ENCODE results near the gene ERC1.

ERC1 gene

GRCh38 chr12:1401891-1402290 is 410.9 kb downstream of the ERC1 start:
- no peak overlapping the region for H3K27ac ChIP-seq
- no peak overlapping the region for H3K4me3 ChIP-seq

DNA sequence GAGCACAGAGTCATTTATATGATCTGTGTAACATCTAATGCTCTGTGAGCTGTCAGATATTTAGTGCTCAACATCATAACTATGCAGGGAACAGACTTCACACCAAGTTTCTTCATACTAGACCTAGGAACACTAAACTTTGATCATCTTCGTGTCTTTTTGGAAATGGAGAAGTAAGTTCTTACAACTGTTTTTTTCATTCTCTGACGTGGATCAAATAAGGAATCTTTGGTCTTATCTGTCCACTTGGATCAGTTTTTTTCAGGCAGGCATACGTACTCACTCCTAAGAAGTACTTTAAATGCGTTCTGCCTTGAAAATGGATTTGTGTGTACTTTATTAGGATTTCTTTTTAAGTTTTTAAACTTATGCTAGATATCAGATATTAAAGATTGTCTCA is 412.4 kb downstream of the ERC1 start:
- H3K27ac ChIP-seq: no peak overlapping the region

GRCh38 chr12:1405619-1406018 is 414.6 kb downstream of the ERC1 start:
- H3K27ac ChIP-seq: no peak overlapping the region
- no peak overlapping the region for H3K4me3 ChIP-seq

More for the DNA sequence above, 412.4 kb downstream of the ERC1 start:
- H3K4me3 ChIP-seq: no peak overlapping the region

DNA sequence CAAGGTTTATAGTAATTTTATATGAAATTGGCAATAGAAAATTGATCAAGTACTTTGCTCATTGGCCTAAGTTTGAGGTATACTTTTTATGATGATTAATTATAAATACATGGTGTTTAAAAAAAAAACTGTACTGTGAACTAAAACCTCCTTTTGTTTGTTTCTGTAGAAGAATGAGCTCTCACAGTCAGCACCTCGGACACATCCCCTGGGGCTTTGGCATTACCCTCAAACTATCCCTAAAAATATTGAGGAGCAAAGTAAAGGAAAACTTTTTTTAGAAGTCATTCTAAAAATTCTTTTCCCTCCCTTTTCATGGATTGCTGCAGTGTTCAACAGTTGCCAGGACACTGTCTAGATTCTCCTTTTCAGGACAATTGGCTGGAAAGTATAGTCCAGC is 419.8 kb downstream of the ERC1 start:
- Histone ChIP-seq H3K27ac (no peak overlapping the region), H3K4me3 (no peak overlapping the region)

DNA sequence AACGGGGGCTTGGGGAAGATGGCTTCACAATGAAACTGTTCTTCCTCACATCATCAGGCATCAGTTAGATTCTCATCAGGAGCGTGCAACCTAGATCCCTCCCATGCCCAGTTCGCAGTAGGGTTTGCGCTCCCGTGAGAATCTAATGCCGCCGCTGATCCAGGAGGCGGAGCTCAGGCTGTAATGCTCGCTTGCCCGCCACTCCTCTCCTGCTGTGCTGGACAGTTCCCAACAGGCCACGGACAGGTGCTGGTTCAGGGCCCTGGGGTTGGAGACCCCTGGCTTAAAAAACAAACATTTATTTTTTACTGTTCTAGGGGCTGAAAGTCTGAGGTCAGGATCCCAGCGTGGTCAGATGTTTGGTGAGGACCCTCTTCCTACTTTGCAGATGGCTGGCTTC is 422.9 kb downstream of the ERC1 start:
- Histone ChIP-seq H3K4me3 (no peak overlapping the region), H3K27ac (no peak overlapping the region)

- Histone ChIP-seq H3K27ac (no peak overlapping the region), H3K4me3 (no peak overlapping the region)
These were observed 427.1 kb downstream of the ERC1 start for GRCh38 chr12:1418144-1418543.

DNA sequence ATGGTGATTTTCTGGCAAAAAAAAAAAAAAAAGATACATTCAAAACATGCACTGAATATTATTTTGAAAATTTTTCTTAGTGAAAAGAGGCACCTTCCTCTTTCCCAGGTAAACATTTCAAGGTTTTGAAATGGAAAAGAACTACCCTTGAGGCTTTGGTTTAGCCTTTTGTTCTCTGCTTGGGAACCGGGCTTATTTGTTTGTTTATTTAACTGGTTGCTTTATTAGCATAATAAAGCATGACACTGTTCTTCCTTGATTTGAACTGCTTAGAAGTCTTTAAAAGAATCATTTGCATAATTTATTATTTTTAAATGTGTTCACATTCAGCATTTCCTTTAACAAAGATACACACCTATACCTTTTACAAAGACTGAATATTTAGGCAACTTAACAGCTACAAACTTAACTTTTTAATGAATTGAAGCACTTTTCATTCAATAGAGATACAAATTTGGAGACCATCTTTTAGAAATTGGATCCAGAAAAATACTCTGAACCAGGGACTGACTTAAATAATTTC is 428.9 kb downstream of the ERC1 start:
- Histone ChIP-seq H3K4me3 (no peak overlapping the region), H3K27ac (no peak overlapping the region)

GRCh38 chr12:1421091-1421846 is 430.2 kb downstream of the ERC1 start:
- H3K4me3 ChIP-seq: no peak overlapping the region
- no peak overlapping the region for H3K27ac ChIP-seq

- no peak overlapping the region for H3K27ac ChIP-seq
- H3K4me3 ChIP-seq: no peak overlapping the region
These were observed 431.7 kb downstream of the ERC1 start for GRCh38 chr12:1422604-1423315.

DNA sequence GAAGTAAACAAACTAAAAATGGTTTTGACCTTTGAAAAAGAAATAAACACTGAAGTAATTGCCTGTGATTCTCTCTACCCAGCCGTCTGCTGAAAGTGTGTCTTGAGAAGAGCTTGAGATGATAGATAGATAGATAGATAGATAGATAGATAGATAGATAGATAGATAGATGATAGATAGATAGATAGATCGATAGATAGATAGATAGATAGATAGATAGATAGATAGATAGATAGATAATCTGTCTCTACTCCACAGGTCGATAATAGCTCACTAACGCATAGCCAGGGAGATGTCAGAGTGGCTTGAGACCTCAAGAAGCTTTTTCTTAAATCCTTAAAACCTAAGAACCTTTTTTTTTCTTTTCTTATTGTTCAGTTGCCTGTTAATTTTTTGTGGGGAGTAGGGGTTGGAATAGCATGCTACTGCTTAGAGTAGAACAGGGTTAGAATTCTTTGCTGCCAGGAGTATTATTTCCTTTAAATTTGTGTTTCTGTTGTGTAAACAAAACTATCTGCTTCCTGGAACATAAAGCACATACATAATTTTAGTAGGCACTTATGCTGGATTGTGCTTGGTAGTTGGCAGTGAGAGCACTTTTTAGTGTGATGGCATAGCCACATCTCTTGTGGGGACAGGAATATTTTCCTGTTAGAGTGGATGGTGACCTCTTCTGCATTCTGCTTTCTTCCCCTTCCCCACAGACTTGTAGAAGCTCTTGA is 433.8 kb downstream of the ERC1 start:
- Histone ChIP-seq H3K27ac (no peak overlapping the region), H3K4me3 (no peak overlapping the region)

DNA sequence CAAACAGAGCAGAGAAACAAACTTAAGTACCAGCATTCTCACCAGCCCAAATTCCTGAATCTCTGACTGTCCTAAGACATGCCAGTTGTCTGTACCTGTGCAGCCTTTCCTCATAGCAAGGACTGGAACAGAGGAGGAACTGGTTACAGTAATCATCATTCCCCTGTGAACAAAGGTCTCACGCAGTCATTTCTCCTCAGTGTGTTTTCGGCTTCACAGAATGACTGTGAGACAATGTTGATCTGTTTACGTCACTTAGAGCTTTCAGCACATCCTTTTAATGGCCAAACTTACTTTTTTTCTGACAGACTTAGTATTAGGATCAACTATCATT is 434.3 kb downstream of the ERC1 start:
- H3K4me3 ChIP-seq: no peak overlapping the region
- no peak overlapping the region for H3K27ac ChIP-seq

DNA sequence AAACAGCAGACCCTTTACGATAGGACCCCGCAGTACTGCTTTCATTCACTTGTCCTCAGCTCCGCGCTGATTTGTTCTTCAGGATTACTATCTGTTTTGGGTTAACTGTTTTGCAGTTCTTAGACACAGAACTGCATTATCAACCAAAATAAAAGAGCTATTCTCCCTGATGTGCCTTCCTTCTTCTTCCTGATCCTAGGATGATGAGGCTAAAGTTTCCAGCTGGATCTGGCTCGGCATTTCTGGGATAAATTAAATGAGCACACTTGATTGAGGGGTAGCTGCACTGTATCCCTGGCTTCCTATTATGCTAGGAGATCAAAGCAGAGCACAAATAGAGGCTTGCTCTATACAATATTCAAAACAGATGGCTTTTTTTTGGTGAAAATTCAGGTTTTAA is 437.6 kb downstream of the ERC1 start:
- no peak overlapping the region for H3K4me3 ChIP-seq
- H3K27ac ChIP-seq: peak overlapping the region in 2 of 21 experiments; percentile 39 to 46

GRCh38 chr12:1429980-1430379 is 439.0 kb downstream of the ERC1 start:
- Histone ChIP-seq H3K4me3 (no peak overlapping the region), H3K27ac (peak overlapping the region in 1 of 21 experiments; percentile 17)

GRCh38 chr12:1434296-1434955 is 443.4 kb downstream of the ERC1 start:
- no peak overlapping the region for H3K27ac ChIP-seq

DNA sequence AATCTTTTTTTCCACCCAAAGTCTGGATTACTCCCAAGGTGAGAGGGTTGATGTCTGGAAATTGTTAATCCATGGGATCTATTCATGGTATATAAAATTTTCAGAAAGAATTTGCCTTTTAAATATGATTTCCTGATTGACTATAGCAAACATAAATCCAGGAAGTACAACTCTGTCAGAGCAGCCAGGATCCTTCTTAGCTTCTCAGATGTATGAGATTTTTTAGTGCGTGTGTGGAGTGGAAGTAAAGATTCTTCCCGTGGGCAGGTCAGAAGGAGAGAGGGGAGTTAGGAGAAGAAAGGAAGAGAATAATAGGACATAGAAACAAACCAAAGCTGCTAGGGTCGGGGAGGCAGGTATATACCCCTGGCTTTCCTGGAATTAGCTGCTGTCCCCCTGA is 444.0 kb downstream of the ERC1 start:
- H3K27ac ChIP-seq: no peak overlapping the region
- H3K4me3 ChIP-seq: no peak overlapping the region

More at GRCh38 chr12:1434296-1434955, 443.4 kb downstream of the ERC1 start:
- no peak overlapping the region for H3K4me3 ChIP-seq

- H3K4me3 ChIP-seq: no peak overlapping the region
These were observed 444.4 kb downstream of the ERC1 start for GRCh38 chr12:1435456-1435855.

GRCh38 chr12:1436015-1436414 is 445.0 kb downstream of the ERC1 start:
- H3K4me3 ChIP-seq: no peak overlapping the region
- H3K27ac ChIP-seq: no peak overlapping the region

More at GRCh38 chr12:1435456-1435855, 444.4 kb downstream of the ERC1 start:
- H3K27ac ChIP-seq: no peak overlapping the region

GRCh38 chr12:1436981-1437380 is 446.0 kb downstream of the ERC1 start:
- no peak overlapping the region for H3K4me3 ChIP-seq
- no peak overlapping the region for H3K27ac ChIP-seq

DNA sequence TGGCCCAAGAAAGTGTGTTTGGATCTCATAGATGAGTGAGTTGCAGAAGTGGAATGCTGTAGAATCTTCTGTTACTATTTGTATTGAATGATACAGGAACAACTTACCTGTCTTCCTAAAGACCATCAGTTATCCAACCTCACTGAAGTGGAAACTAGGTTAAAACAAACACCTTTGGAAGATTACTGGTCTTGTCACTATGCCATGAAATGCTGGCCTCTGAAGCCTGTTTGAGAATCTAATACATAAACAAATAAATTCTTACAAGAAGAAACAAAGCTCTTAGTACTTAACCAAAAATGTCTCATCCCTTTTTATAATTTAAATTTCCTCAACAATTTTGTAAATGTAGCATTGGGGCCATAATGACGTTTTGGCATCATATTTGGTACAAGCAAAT is 448.2 kb downstream of the ERC1 start:
- Histone ChIP-seq H3K27ac (no peak overlapping the region), H3K4me3 (no peak overlapping the region)

- H3K4me3 ChIP-seq: no peak overlapping the region
- no peak overlapping the region for H3K27ac ChIP-seq
These were observed 448.7 kb downstream of the ERC1 start for GRCh38 chr12:1439687-1440086.
